ENCODE measurements around the gene MS4A12. TPM values are rescaled to one million over a fixed set of nuclear protein-coding genes. Genes with fewer than 3 reads are reported as not detected.

MS4A12 gene
- total RNA-seq, 2 experiments from 2014 or later: 1.8 TPM; not detected in 1

DNA sequence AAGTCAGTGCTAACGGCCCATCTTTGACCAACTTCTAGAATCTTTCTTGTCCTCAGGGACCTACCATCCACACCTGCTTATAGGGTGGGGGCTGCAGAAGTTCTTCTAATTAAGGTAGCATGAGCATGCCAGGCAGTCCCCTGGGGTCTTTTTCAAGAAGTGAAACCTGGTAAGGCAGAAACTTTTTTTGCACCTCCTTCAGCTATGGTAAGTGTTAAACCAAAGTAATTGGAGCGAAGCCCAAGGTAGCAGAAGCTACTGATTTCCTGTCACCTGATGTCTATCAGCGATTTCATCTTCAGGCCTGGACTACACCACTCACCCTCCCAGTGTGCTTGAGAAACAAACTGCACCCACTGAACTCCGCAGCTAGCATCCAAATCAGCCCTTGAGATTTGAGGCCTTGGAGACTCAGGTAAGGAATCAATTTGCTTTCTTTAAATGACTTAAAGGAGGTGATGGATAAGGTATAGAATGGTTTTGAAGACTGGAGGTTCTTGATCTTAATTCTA is 37.0 kb upstream of the MS4A12 start, which contains the start of gene MS4A1:
Gene MS4A1, plus strand, starts transcription at position 317 of the 512 bp plus-strand sequence. CDS start 6,528 bp downstream, outside the sequence.
- ChIA-PET CTCF (ENCODE audit: unreplicated experiment) (interaction anchor here (1.0 to 3.7 kb wide), 3 partner anchors 28 to 92 kb away, joined by 3 to 26 read pairs (median 15); no protein-coding TSS in a partner anchor), POLR2A (interaction anchor here (0.6 to 7.5 kb wide), 14 partner anchors 14 to 786 kb away, joined by 3 to 123 read pairs (median 10); partner anchors contain the start of gene MS4A7)
- peak; percentile 100 for DNase-seq (ENCODE audit: low spot score)
- Histone ChIP-seq H3K27ac (ENCODE audit: low read depth, low read length, poor library complexity, severe bottlenecking) (peak within 1 kb of the TSS; percentile 100), H3K4me3 (ENCODE audit: low read depth, low read length, poor library complexity, severe bottlenecking) (peak within 1 kb of the TSS; percentile 84), H3K36me3 (ENCODE audit: insufficient read depth, low read length) (peaks cover 56% of the 10 kb centered on the region), H3K9me2 (ENCODE audit: insufficient read depth, low read length) (no peaks in the 10 kb centered on the region), H4K20me1 (ENCODE audit: insufficient read depth, low read length) (peaks cover 27% of the 10 kb centered on the region), H3K9me3 (ENCODE audit: low read length) (peaks cover 12% of the 10 kb centered on the region; the same call in 1 of the 2 replicates), H3K4me2 (ENCODE audit: low read length) (peak within 1 kb of the TSS; percentile 92), H2AFZ (ENCODE audit: low read length) (peak within 1 kb of the TSS; percentile 72), H3K79me2 (ENCODE audit: insufficient read depth, low read depth, low read length) (peaks cover 50% of the 10 kb centered on the region), H3K4me1 (ENCODE audit: insufficient read depth, low read length, poor library complexity, severe bottlenecking) (peaks cover 49% of the 10 kb centered on the region)
- intact Hi-C loops (cut with micrococcal nuclease; ENCODE audit: unreplicated experiment): loop anchor here (1.0 to 2.0 kb wide), 5 partner anchors 22 to 1183 kb away; partner anchors contain the start of gene MS4A7
- BruUV-seq (replicated peaks): no TSS peak
- no peak for TF ChIP-seq EZH2phosphoT487 (IDR thresholded peaks at IDR 0.05; ENCODE audit: borderline replicate concordance, low read depth, low read length)
- TF ChIP-seq, protein P1, sequence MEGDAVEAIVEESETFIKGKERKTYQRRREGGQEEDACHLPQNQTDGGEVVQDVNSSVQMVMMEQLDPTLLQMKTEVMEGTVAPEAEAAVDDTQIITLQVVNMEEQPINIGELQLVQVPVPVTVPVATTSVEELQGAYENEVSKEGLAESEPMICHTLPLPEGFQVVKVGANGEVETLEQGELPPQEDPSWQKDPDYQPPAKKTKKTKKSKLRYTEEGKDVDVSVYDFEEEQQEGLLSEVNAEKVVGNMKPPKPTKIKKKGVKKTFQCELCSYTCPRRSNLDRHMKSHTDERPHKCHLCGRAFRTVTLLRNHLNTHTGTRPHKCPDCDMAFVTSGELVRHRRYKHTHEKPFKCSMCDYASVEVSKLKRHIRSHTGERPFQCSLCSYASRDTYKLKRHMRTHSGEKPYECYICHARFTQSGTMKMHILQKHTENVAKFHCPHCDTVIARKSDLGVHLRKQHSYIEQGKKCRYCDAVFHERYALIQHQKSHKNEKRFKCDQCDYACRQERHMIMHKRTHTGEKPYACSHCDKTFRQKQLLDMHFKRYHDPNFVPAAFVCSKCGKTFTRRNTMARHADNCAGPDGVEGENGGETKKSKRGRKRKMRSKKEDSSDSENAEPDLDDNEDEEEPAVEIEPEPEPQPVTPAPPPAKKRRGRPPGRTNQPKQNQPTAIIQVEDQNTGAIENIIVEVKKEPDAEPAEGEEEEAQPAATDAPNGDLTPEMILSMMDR (conservative IDR thresholded peaks at IDR 0.05; ENCODE audit: low read length): no peak

DNA sequence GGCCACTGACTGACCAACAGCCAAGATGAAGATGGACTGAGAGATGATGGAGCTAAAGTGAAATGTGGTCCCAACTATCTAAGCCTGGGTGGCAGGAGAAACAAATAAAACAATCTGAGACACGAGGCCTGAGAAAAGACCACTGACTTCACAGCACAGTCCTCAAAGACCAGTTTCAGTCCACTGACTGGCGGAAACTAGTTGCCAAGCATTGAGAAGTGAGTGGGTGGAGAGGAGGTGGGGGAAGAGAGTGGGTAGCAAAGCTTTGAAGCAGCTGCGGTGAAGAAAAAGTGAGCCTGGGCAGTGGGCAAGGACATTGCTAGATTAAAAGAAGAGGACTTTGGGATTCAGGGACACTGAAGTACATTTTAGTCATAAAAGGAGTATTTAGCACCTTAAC is 35.0 kb upstream of the MS4A12 start:
- no TSS peak for BruUV-seq (replicated peaks)
- Histone ChIP-seq H3K27ac (ENCODE audit: low read depth, low read length, poor library complexity, severe bottlenecking) (peak overlapping the region; percentile 100), H3K9me2 (ENCODE audit: insufficient read depth, low read length) (no peaks in the 10 kb centered on the region), H2AFZ (ENCODE audit: low read length) (no peak overlapping the region), H3K36me3 (ENCODE audit: insufficient read depth, low read length) (peaks cover 74% of the 10 kb centered on the region), H3K4me1 (ENCODE audit: insufficient read depth, low read length, poor library complexity, severe bottlenecking) (peaks cover 67% of the 10 kb centered on the region), H4K20me1 (ENCODE audit: insufficient read depth, low read length) (peaks cover 47% of the 10 kb centered on the region), H3K4me2 (ENCODE audit: low read length) (peak overlapping the region; percentile 92), H3K4me3 (ENCODE audit: low read depth, low read length, poor library complexity, severe bottlenecking) (peak overlapping the region; percentile 84), H3K9me3 (ENCODE audit: low read length) (peaks cover 11% of the 10 kb centered on the region; the same call in 1 of the 2 replicates), H3K79me2 (ENCODE audit: insufficient read depth, low read depth, low read length) (peaks cover 70% of the 10 kb centered on the region)
- ChIA-PET POLR2A (interaction anchor here (1.0 to 7.5 kb wide), 13 partner anchors 9 to 108 kb away, joined by 3 to 123 read pairs (median 11); no protein-coding TSS in a partner anchor), CTCF (ENCODE audit: unreplicated experiment) (interaction anchor here (0.7 to 3.7 kb wide), 4 partner anchors 19 to 94 kb away, joined by 3 to 26 read pairs (median 12); no protein-coding TSS in a partner anchor)
- intact Hi-C loops (cut with micrococcal nuclease; ENCODE audit: unreplicated experiment): loop anchor here (1.0 kb wide), 1 partner anchor 42 kb away; no protein-coding TSS in a partner anchor
- TF ChIP-seq EZH2phosphoT487 (IDR thresholded peaks at IDR 0.05; ENCODE audit: borderline replicate concordance, low read depth, low read length): no peak
- TF ChIP-seq, protein P1 (conservative IDR thresholded peaks at IDR 0.05; ENCODE audit: low read length): no peak
- peak; percentile 72 for DNase-seq (ENCODE audit: low spot score)
